ENCODE data around the gene KRT6A. TPM values are rescaled to one million over a fixed set of nuclear protein-coding genes. Genes with fewer than 3 reads are reported as not detected.

Gene KRT6A
- total RNA-seq, 2 experiments from 2014 or later = not detected

- H3K27me3 ChIP-seq (ENCODE audit: control insufficient read depth in 1 of 2, insufficient read depth in 2 of 2, low read length in 2 of 2) = peaks cover 0 to 3% of the 10 kb centered on the region in 2 experiments
- ChIA-PET CTCF (no interaction called here), POLR2A (no interaction called here)
- no peaks in the 10 kb centered on the region for H3K36me3 ChIP-seq (ENCODE audit: insufficient read depth, low read length)
- no peaks in the 10 kb centered on the region for H3K9me3 ChIP-seq (ENCODE audit: control insufficient read depth in 1 of 2, insufficient read depth in 1 of 2, low read length in 2 of 2)
- Mint-ChIP-seq H3K9me3 (no peaks in the 10 kb centered on the region), H3K4me1 (ENCODE audit: low read depth) (no peaks in the 10 kb centered on the region), H3K27ac (no peak overlapping the region), H3K4me3 (no peak overlapping the region), H3K36me3 (ENCODE audit: low read depth) (no peaks in the 10 kb centered on the region), H3K27me3 (no peaks in the 10 kb centered on the region)
- ATAC-seq (ENCODE audit: poor library complexity) = no peak
- H3K4me1 ChIP-seq (ENCODE audit: insufficient read depth, low read length) = no peaks in the 10 kb centered on the region
- no peak for TF ChIP-seq CTCF (IDR thresholded peaks at IDR 0.05)
- H3K27ac ChIP-seq (ENCODE audit: low read depth in 1 of 2, low read length in 2 of 2) = no peak overlapping the region
- DNase-seq = no peak
- intact Hi-C loops (cut with DNase I, micrococcal nuclease) = no loop called here
- H3K4me3 ChIP-seq (ENCODE audit: low read length) = no peak overlapping the region
Measured at GRCh38 chr12:52540531-52540930, 47.5 kb upstream of the KRT6A start.

- Mint-ChIP-seq H3K4me3 (no peak overlapping the region), H3K4me1 (ENCODE audit: low read depth) (no peaks in the 10 kb centered on the region), H3K27me3 (no peaks in the 10 kb centered on the region), H3K36me3 (ENCODE audit: low read depth) (no peaks in the 10 kb centered on the region), H3K9me3 (no peaks in the 10 kb centered on the region), H3K27ac (no peak overlapping the region)
- Histone ChIP-seq H3K36me3 (ENCODE audit: insufficient read depth, low read length) (no peaks in the 10 kb centered on the region), H3K27me3 (ENCODE audit: control insufficient read depth in 1 of 2, insufficient read depth in 2 of 2, low read length in 2 of 2) (peaks cover 0 to 3% of the 10 kb centered on the region in 2 experiments), H3K9me3 (ENCODE audit: control insufficient read depth in 1 of 2, insufficient read depth in 1 of 2, low read length in 2 of 2) (no peaks in the 10 kb centered on the region), H3K4me3 (ENCODE audit: low read length) (no peak overlapping the region), H3K27ac (ENCODE audit: low read depth in 1 of 2, low read length in 2 of 2) (no peak overlapping the region), H3K4me1 (ENCODE audit: insufficient read depth, low read length) (no peaks in the 10 kb centered on the region)
- DNase-seq = no peak
- ChIA-PET POLR2A (no interaction called here), CTCF (no interaction called here)
- ATAC-seq (ENCODE audit: poor library complexity) = no peak
- intact Hi-C loops (cut with DNase I, micrococcal nuclease) = no loop called here
- TF ChIP-seq CTCF (IDR thresholded peaks at IDR 0.05) = no peak
Measured at GRCh38 chr12:52539821-52540173, 46.7 kb upstream of the KRT6A start.

GRCh38 chr12:52539083-52539820 is 46.2 kb upstream of the KRT6A start:
- Mint-ChIP-seq H3K4me3 (no peak overlapping the region), H3K36me3 (ENCODE audit: low read depth) (no peaks in the 10 kb centered on the region)

More at GRCh38 chr12:52539083-52539820, 46.2 kb upstream of the KRT6A start:
- H3K27ac Mint-ChIP-seq = no peak overlapping the region
- ATAC-seq (ENCODE audit: poor library complexity) (no peak), DNase-seq (no peak)
- no peaks in the 10 kb centered on the region for H3K27me3 ChIP-seq (ENCODE audit: control insufficient read depth in 1 of 2, insufficient read depth in 2 of 2, low read length in 2 of 2)
- ChIA-PET POLR2A (no interaction called here), CTCF (no interaction called here)
- TF ChIP-seq CTCF (IDR thresholded peaks at IDR 0.05) = no peak
- intact Hi-C loops (cut with DNase I, micrococcal nuclease) = no loop called here
- no peaks in the 10 kb centered on the region for H3K9me3 ChIP-seq (ENCODE audit: control insufficient read depth in 1 of 2, insufficient read depth in 1 of 2, low read length in 2 of 2)
- H3K4me1 ChIP-seq (ENCODE audit: insufficient read depth, low read length) = no peaks in the 10 kb centered on the region
- H3K36me3 ChIP-seq (ENCODE audit: insufficient read depth, low read length) = no peaks in the 10 kb centered on the region
- no peaks in the 10 kb centered on the region for H3K9me3 Mint-ChIP-seq
- no peaks in the 10 kb centered on the region for H3K4me1 Mint-ChIP-seq (ENCODE audit: low read depth)
- H3K27me3 Mint-ChIP-seq = no peaks in the 10 kb centered on the region
- no peak overlapping the region for H3K4me3 ChIP-seq (ENCODE audit: low read length)
- no peak overlapping the region for H3K27ac ChIP-seq (ENCODE audit: low read depth in 1 of 2, low read length in 2 of 2)

Measured in CD4-positive, alpha-beta T cell (primary cell).